HCT116 (cell line): ENCODE data around the gene CCT5.

Experiments used
- EZH2phosphoT487 ChIP-seq: fragments of 200-600 bp; IDR thresholded peaks from 2 replicates; pipeline ENCODE4 v1.6.1; 2018; ENCODE audit warnings: antibody characterized with exemption, borderline replicate concordance
- POLR2AphosphoS5 ChIP-seq: IDR thresholded peaks from 2 replicates; pipeline ENCODE4 v1.6.1; 2011; ENCODE audit warnings: mild to moderate bottlenecking, low read depth, low read length, moderate library complexity
- TF ChIP-seq, protein P1 (sequence below), 3 experiments: fragments of 200-600 bp in 1 of 3; sonication (generic) in 1 of 3; IDR thresholded peaks in 2 of 3; conservative IDR thresholded peaks in 1 of 3; 2 replicates each; pipeline ENCODE4 v1.5.1; 2012 to 2017; ENCODE audit warnings: low read depth in 2 of 3, low read length in 2 of 3, antibody characterized with exemption in 1 of 3, borderline replicate concordance in 1 of 3, control low read depth in 1 of 3, mild to moderate bottlenecking in 1 of 3, mixed read lengths in 1 of 3, mixed run types in 1 of 3, moderate library complexity in 1 of 3; ENCODE audit not compliant: insufficient read depth in 1 of 3
- TF ChIP-seq, protein P2 (sequence below): IDR thresholded peaks from 2 replicates; pipeline ENCODE4 v1.6.1; 2012

DNA sequence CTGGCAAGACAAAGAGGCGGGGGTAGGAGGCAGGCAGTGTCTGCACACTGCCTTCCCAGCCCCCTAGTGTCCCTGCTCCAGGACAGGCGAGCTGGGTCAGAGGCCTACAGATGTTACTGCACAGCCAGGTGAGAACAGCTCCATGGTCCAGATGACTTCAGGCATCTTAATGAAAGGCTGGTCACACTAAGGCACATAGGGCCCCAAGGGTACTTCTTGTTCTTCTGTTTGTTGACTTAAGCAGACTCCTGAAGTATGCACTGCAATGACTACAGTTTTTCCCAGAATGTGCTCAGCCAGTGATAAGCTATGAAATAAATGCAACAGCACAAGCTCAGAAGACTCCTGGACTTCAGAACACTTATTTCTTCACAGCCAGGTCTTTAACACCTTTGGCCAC lies 27.8 kb upstream of the CCT5 start:
- TF ChIP-seq, protein P1, sequence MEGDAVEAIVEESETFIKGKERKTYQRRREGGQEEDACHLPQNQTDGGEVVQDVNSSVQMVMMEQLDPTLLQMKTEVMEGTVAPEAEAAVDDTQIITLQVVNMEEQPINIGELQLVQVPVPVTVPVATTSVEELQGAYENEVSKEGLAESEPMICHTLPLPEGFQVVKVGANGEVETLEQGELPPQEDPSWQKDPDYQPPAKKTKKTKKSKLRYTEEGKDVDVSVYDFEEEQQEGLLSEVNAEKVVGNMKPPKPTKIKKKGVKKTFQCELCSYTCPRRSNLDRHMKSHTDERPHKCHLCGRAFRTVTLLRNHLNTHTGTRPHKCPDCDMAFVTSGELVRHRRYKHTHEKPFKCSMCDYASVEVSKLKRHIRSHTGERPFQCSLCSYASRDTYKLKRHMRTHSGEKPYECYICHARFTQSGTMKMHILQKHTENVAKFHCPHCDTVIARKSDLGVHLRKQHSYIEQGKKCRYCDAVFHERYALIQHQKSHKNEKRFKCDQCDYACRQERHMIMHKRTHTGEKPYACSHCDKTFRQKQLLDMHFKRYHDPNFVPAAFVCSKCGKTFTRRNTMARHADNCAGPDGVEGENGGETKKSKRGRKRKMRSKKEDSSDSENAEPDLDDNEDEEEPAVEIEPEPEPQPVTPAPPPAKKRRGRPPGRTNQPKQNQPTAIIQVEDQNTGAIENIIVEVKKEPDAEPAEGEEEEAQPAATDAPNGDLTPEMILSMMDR (IDR thresholded peaks at IDR 0.05 in 2 of 3, conservative IDR thresholded peaks at IDR 0.05 in 1 of 3; ENCODE audit: borderline replicate concordance in 1 of 3, insufficient read depth in 1 of 3, low read depth in 2 of 3, low read length in 2 of 3), result no peak
- no peak for TF ChIP-seq POLR2AphosphoS5
- TF ChIP-seq, protein P2, sequence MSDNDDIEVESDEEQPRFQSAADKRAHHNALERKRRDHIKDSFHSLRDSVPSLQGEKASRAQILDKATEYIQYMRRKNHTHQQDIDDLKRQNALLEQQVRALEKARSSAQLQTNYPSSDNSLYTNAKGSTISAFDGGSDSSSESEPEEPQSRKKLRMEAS, result no peak
- TF ChIP-seq EZH2phosphoT487, result no peak
